AML-193 (cell line): ENCODE data around the gene ERC1.

Experiments
- DNase-seq, 2 experiments: peaks; one replicate each; lab custom pipeline; 2025; lab: John Stamatoyannopoulos, UW

ERC1 gene

GRCh38 chr12:1391722-1392121, 400.7 kb downstream of the ERC1 start:
- DNase-seq, result no peak

GRCh38 chr12:1395421-1395955, 404.5 kb downstream of the ERC1 start:
- no peak for DNase-seq

GRCh38 chr12:1398673-1399072, 407.6 kb downstream of the ERC1 start:
- DNase-seq, result no peak

GRCh38 chr12:1401891-1402290, 410.9 kb downstream of the ERC1 start:
- no peak for DNase-seq

- no peak for DNase-seq
These were observed 412.4 kb downstream of the ERC1 start for GRCh38 chr12:1403417-1403816.

GRCh38 chr12:1405619-1406018, 414.6 kb downstream of the ERC1 start:
- DNase-seq, result no peak

- DNase-seq, result no peak
These were observed 419.8 kb downstream of the ERC1 start for GRCh38 chr12:1410794-1411193.

GRCh38 chr12:1413930-1414329, 422.9 kb downstream of the ERC1 start:
- DNase-seq, result no peak

- no peak for DNase-seq
These were observed 427.1 kb downstream of the ERC1 start for GRCh38 chr12:1418144-1418543.

GRCh38 chr12:1419849-1420371, 428.9 kb downstream of the ERC1 start:
- DNase-seq, result no peak

- DNase-seq, result peak; percentile 19 to 43
These were observed 430.2 kb downstream of the ERC1 start for GRCh38 chr12:1421091-1421846.

- no peak for DNase-seq
These were observed 431.7 kb downstream of the ERC1 start for GRCh38 chr12:1422604-1423315.

GRCh38 chr12:1424674-1425395, 433.8 kb downstream of the ERC1 start:
- no peak for DNase-seq

- no peak for DNase-seq
These were observed 434.3 kb downstream of the ERC1 start for GRCh38 chr12:1425396-1425729.

- no peak for DNase-seq
These were observed 437.6 kb downstream of the ERC1 start for GRCh38 chr12:1428671-1429070.

- DNase-seq, result peak; percentile 46 to 51
These were observed 439.0 kb downstream of the ERC1 start for GRCh38 chr12:1429980-1430379.

- no peak for DNase-seq
These were observed 443.4 kb downstream of the ERC1 start for GRCh38 chr12:1434296-1434955.

- DNase-seq, result no peak
These were observed 444.0 kb downstream of the ERC1 start for GRCh38 chr12:1435044-1435443.

- DNase-seq, result no peak
These were observed 444.4 kb downstream of the ERC1 start for GRCh38 chr12:1435456-1435855.

- DNase-seq, result no peak
These were observed 445.0 kb downstream of the ERC1 start for GRCh38 chr12:1436015-1436414.

GRCh38 chr12:1436981-1437380, 446.0 kb downstream of the ERC1 start:
- no peak for DNase-seq

GRCh38 chr12:1439201-1439600, 448.2 kb downstream of the ERC1 start:
- DNase-seq, result no peak
